Activated CD4-positive, CD25-positive, alpha-beta regulatory T cell treated with anti-CD3 and anti-CD28 coated beads, Interleukin-2, amount 50 U/mL, for 16 hours (primary cell): Measurements from ENCODE around the gene MIF.
A peak's percentile ranks its signal among the peaks of the same experiment; 100 is the strongest.
"Not testable (repeated sequence)": the region's sequence is repeated elsewhere in the genome, so short reads cannot be mapped to it uniquely, and the experiment has no call there.

ENCODE experiments used
- DNase-seq: peaks from one replicate; pipeline ENCODE4 v3.0.0-alpha.2; 2020; ENCODE audit warnings: low read depth, low spot score

MIF gene

GRCh38 chr22:23875801-23876200, 18.4 kb upstream of the MIF start:
- no peak for DNase-seq

DNA sequence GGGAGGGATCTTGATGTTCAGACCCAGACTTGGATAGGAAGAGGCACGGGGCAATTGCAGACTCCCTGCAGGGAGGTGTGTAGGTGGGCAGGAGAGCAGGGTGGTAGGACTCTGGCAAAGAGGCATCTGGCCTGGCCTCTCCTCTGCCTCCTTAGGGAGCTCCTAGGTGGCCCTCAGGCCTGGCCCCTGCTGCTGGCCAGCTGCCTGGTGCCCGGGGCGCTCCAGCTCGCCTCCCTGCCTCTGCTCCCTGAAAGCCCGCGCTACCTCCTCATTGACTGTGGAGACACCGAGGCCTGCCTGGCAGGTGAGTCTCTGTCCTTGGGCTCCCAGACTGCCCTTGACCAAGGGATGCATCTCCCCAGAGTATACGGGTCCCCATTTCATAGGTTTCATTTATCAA, 16.6 kb upstream of the MIF start:
- DNase-seq = no peak

DNA sequence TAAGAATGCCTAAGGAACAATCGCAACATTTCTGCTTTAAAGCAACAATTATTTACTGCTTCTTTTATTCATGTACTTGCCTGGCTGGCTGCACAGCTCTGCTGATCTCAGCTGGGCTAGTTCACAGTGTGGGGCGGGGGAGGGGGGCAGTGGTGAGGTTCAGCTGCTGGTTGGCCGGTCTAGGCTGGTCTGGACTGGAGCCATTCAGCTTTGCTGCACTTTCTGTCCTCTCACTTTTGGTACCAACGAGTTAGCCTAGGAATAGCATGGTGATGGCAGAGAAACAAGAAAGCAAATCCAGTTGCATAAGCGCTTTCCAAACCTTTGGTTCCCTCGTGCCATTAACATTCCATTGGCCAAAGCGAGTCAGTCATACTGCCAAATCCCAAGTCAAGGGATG, 16.0 kb upstream of the MIF start:
- DNase-seq = no peak

- no peak for DNase-seq
Observed at GRCh38 chr22:23882370-23882769, 11.8 kb upstream of the MIF start.

GRCh38 chr22:23883658-23884057, 10.5 kb upstream of the MIF start:
- no peak for DNase-seq

DNA sequence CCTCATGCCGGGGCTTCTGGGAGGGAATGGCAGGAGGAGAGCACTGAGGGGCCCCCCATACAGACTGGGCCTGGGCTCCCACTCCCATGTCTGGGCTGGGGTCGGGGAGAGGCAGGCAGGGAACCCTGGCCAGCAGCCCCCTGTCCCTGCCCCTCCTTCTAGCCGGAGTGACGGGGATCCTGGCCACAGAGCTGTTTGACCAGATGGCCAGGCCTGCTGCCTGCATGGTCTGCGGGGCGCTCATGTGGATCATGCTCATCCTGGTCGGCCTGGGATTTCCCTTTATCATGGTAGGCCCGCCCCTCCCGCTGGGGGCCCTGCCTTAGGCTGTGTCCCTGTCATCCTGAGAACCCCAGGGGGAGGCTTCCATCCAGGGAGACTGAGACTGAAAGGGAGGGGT, 10.0 kb upstream of the MIF start:
- no peak for DNase-seq

- no peak for DNase-seq
Observed at GRCh38 chr22:23888615-23889401, 5.4 kb upstream of the MIF start.

- DNase-seq = no peak
Observed at GRCh38 chr22:23889620-23890019, 4.6 kb upstream of the MIF start.

DNA sequence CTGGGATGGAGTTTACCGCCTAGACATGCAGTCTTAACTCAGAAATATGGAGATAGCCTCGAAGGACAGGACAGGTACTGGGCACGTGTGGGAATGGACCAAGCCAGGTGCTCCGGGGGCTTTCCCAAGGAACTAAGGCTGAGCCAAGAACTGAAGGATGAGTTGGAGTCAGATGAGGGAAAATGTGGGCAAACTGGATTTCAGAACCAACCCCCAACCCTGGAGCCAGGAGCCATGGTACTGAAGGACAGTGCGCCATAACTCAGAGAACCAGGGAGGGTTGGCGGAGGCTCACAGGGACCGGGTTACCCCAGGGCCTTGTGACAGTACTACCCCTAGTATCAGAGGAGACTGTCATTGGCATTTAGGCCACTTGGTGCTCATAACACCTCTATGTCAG, 2.5 kb upstream of the MIF start:
- DNase-seq = no peak

- no peak for DNase-seq
Observed at GRCh38 chr22:23892130-23892529, 2.1 kb upstream of the MIF start.

DNA sequence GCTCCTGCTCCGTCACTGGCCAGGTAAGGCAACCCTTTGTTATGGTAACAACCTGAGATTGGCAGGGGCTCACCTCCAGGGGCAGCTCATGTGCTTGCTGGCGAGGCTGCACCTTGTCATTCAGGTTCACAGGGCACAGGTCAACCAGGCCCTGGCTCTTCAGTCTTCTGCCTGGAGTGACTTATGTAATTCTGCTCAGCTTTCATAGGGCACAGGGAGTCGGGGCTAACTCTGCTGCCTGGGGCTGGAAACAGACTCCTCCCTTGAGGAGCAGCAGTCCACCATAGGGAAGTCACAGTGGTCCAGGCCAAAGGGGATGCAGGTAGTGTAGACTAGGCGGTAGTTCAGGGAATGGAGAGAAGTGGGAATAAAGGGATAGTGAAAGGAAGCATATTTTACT, 1.5 kb upstream of the MIF start:
- DNase-seq = no peak

GRCh38 chr22:23893121-23893944, 850 bp upstream of the MIF start:
- DNase-seq = no peak

DNA sequence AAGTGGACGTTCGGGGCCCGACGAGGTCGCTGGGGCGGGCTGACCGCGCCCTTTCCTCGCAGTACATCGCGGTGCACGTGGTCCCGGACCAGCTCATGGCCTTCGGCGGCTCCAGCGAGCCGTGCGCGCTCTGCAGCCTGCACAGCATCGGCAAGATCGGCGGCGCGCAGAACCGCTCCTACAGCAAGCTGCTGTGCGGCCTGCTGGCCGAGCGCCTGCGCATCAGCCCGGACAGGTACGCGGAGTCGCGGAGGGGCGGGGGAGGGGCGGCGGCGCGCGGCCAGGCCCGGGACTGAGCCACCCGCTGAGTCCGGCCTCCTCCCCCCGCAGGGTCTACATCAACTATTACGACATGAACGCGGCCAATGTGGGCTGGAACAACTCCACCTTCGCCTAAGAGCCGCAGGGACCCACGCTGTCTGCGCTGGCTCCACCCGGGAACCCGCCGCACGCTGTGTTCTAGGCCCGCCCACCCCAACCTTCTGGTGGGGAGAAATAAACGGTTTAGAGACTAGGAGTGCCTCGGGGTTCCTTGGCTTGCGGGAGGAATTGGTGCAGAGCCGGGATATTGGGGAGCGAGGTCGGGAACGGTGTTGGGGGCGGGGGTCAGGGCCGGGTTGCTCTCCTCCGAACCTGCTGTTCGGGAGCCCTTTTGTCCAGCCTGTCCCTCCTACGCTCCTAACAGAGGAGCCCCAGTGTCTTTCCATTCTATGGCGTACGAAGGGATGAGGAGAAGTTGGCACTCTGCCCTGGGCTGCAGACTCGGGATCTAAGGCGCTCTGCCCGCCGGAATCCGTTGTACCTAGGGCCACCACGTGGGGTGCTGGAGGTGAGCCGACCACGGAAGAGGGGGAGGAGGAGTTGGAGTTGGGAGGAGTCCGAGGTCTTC, 771 bp downstream of the MIF start:
- peak; percentile 31 for DNase-seq

GRCh38 chr22:23895599-23896144, 1.5 kb downstream of the MIF start:
- no peak for DNase-seq

GRCh38 chr22:23896166-23896522, 2.0 kb downstream of the MIF start:
- no peak for DNase-seq

DNA sequence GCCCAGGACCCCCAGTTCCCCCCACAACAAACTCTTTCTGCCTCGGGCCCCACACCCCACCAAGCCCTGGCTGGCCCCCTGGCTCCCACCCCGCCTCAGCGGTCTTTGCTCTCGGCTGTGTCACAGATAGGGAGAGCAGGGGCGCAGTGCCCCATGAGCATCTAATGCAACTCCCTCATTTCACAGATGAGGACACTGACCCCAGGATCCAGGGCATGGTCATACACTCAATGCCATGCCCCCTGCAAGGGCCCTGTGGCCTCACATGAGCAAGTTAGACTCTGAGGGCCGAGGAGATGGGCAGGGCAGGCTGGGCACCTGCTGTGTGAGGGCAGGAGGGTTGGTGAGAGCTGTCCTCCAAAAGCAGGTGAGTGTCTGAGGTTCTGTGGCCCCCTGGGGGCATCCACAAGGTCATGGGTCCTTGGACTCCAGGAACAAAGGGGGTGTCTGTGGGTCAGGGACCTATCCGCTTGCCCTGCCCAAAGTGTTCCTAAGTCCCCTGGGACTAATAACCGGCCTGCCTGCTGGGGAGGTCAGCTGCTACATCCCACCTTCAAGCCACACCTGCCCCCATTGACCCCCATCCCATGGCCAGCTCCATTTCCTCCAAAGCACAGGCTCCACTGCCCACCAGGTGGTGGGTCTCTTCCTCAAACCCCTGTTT, 2.5 kb downstream of the MIF start:
- no peak for DNase-seq

DNA sequence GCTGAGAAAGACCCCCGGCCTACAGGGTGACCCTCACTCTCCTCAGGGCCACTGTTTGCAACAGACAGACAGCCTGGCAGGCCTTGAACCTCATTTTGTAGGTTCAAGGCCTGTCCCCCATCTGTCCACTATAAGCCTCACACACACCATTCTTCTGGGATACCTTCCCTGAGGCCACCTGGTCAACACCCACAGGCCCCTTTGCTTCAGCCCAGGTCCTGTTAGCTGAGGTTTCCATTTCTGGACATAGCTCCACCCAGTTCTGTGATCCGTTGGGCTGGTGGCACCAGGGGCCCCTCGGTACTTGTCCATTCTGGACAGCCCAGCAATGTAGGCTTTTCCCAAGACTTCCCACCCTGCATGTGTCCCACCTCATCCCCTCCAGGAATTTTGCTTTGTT, 3.1 kb downstream of the MIF start:
- no peak for DNase-seq

- no peak for DNase-seq
Observed at GRCh38 chr22:23898006-23898974, 4.1 kb downstream of the MIF start.

DNA sequence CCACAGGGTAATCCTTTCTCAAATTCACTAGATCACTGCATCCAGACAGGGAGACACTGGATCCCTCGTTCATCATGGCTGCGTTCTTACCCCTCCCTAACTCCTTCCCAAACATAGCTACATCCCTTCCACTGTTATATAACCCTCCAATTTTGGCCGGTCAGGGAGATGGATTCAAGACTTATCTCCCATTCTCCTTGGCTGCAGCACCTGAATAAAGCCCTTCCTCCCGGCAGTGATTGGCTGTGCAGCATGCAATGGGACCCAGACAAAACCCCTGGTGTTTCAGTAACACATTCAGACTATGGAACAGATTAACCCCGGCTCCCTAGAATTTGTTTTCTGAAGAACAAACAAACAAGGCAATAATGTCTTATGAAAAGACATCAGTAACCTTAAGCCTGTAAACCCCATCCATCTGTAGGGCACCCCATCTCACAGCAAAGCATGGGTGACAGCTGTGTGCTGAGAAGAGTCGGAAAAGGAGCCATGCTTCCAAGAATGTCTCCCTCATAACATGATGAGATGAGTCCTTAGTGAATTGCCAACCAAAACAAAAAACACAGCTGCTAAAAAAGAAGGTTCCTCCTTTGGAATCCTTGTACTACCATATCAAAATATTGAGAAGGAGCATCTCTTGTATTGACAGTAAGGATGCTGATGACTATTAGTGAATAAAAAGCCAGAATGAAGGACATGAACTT, 5.0 kb downstream of the MIF start:
- no peak for DNase-seq

GRCh38 chr22:23900227-23900626, 6.0 kb downstream of the MIF start:
- DNase-seq = not testable (repeated sequence)
